BLaER1 treated with 17β-estradiol and CSF1 and Interleukin-3, amounts not matched to agents 10 nM and 100 nM (cell line): ENCODE results near the gene OR1K1.
"Not testable (repeated sequence)": the region's sequence is repeated elsewhere in the genome, so short reads cannot be mapped to it uniquely, and the experiment has no call there.

Experiments used
- H3K27ac ChIP-seq, 11 experiments: shearing (Covaris generic); formaldehyde crosslinking; 2 replicates each; pipeline ENCODE4 v1.8.1; 2022
- H3K27me3 ChIP-seq, 11 experiments: shearing (Covaris generic); formaldehyde crosslinking; 2 replicates each; pipeline ENCODE4 v1.8.1; 2022
- H3K36me3 ChIP-seq, 11 experiments: shearing (Covaris generic); formaldehyde crosslinking; 2 replicates each; pipeline ENCODE4 v1.8.1; 2022
- H3K4me1 ChIP-seq, 10 experiments: shearing (Covaris generic); formaldehyde crosslinking; 2 replicates each; pipeline ENCODE4 v1.8.1; 2022
- H3K4me2 ChIP-seq, 11 experiments: shearing (Covaris generic); formaldehyde crosslinking; 2 replicates each; pipeline ENCODE4 v1.8.1; 2022
- H3K4me3 ChIP-seq, 10 experiments: shearing (Covaris generic); formaldehyde crosslinking; 2 replicates each; pipeline ENCODE4 v1.8.1; 2022
- H3K9ac ChIP-seq, 11 experiments: shearing (Covaris generic); formaldehyde crosslinking; 2 replicates each; pipeline ENCODE4 v1.8.1; 2022
- H3K9me3 ChIP-seq, 11 experiments: shearing (Covaris generic); formaldehyde crosslinking; replicated peaks in 1 of 11; 2 replicates each; pipeline ENCODE4 v1.8.1; 2022
- H4K20me1 ChIP-seq, 11 experiments: shearing (Covaris generic); formaldehyde crosslinking; 2 replicates each; pipeline ENCODE4 v1.8.1; 2022
- Cebpa-rat ChIP-seq, 11 experiments: shearing (Covaris generic); IDR thresholded peaks; 2 replicates each; pipeline ENCODE4 v1.8.1; 2022

Gene OR1K1

DNA sequence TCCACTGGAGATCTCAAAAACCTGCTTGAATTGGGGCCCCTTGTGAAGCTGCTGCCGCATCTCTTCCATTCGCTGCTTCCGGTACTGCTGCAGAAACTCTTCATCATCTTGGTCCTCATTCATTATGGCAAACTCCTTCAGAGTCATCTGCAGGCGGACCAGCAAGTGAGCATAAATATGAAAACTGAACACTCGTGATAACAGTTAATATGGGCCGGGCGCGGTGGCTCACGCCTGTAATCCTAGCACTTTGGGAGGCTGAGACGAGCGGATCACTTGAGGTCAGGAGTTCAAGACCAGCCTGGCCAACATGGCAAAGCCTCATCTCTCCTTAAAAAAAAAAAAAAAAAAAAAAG, 20.5 kb downstream of the OR1K1 start:
- Histone ChIP-seq H3K27ac (peak overlapping the region in 10 of 11 experiments; percentile 77 to 99 (median 91); a peak in 20 of 22 replicates), H4K20me1 (peaks cover 0 to 43% (median 0%) of the 10 kb centered on the region in 11 experiments; a peak in 4 of 22 replicates), H3K36me3 (peaks cover 61 to 81% (median 74%) of the 10 kb centered on the region in 11 experiments), H3K4me1 (peaks cover 42 to 90% (median 73%) of the 10 kb centered on the region in 10 experiments), H3K9ac (peak overlapping the region in 10 of 11 experiments; percentile 60 to 86 (median 78); a peak in 17 of 22 replicates), H3K27me3 (no peaks in the 10 kb centered on the region), H3K4me3 (no peak overlapping the region), H3K9me3 (no peaks in the 10 kb centered on the region), H3K4me2 (peak overlapping the region; percentile 56 to 85 (median 76); a peak in 20 of 22 replicates)
- TF ChIP-seq Cebpa-rat (IDR thresholded peaks at IDR 0.05) = no peak

DNA sequence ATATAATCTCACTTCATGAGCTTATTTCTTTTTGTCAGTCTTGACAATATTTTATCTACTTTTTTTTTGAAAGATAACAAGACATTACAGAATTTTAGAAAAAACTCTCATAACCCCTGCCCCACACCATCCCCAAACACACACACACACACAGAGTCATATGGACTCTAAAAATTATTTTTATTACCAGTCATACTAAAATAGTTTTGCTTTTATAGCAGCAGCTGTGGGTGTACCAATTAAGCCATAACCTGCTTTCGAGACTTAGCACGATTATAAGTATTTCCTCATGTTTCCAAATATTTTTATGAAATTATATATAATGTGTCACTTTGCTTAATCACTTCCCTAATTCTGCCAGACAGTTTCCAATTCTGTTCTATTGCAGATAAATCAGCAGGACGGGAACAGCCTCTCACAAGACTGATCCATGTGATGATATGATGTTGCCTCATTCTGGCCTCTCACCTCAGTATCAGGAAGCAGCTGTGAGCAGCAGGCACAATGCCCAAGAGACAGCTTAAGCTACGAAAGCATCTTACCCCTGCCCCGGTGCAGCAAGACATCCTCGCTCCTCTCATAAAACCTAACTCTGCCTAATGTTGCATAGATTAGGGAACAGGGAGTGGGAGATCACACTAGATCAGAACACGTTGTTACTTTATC, 21.5 kb downstream of the OR1K1 start:
- peak overlapping the region; percentile 27 to 99 (median 90); a peak in 21 of 22 replicates for H3K27ac ChIP-seq
- H4K20me1 ChIP-seq = peaks cover 0 to 50% (median 0%) of the 10 kb centered on the region in 11 experiments; a peak in 5 of 22 replicates
- H3K9ac ChIP-seq = peak overlapping the region; percentile 50 to 86 (median 79); a peak in 21 of 22 replicates
- peaks cover 35 to 90% (median 73%) of the 10 kb centered on the region in 10 experiments for H3K4me1 ChIP-seq
- H3K4me3 ChIP-seq = peak overlapping the region in 2 of 10 experiments; percentile 3 to 20; a peak in 2 of 20 replicates
- H3K36me3 ChIP-seq = peaks cover 69 to 90% (median 82%) of the 10 kb centered on the region in 11 experiments
- no peaks in the 10 kb centered on the region for H3K9me3 ChIP-seq
- peak in 10 of 11 experiments; percentile 44 to 99 (median 97); a peak in 19 of 22 replicates for TF ChIP-seq Cebpa-rat (IDR thresholded peaks at IDR 0.05)
- no peaks in the 10 kb centered on the region for H3K27me3 ChIP-seq
- H3K4me2 ChIP-seq = peak overlapping the region; percentile 56 to 85 (median 76)

DNA sequence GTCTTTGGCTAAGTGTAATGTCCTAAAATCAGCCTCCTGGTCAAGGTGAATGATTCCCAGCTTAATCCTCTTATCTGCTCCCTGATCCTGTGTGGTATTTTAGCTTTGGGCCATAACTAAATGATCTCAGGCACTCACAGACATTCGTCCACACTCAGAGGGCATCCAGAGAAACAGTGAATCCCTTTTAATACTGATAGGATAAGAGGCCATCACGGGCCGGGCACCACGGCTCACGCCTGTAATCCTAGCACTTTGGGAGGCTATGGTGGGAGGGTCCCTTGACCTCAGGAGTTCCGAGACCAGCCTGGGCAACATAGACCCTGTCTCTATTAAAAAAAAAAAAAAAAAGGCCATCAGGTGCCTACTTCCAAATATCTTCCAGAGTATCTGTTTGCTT, 22.1 kb downstream of the OR1K1 start:
- TF ChIP-seq Cebpa-rat (IDR thresholded peaks at IDR 0.05) = no peak
- H3K9ac ChIP-seq = peak overlapping the region; percentile 50 to 86 (median 79); a peak in 21 of 22 replicates
- H3K4me3 ChIP-seq = peak overlapping the region in 2 of 10 experiments; percentile 3 to 20; a peak in 2 of 20 replicates
- H3K27me3 ChIP-seq = no peaks in the 10 kb centered on the region
- peak overlapping the region; percentile 56 to 85 (median 76) for H3K4me2 ChIP-seq
- peaks cover 37 to 90% (median 75%) of the 10 kb centered on the region in 10 experiments for H3K4me1 ChIP-seq
- no peaks in the 10 kb centered on the region for H3K9me3 ChIP-seq
- H3K27ac ChIP-seq = peak overlapping the region; percentile 27 to 99 (median 90); a peak in 21 of 22 replicates
- peaks cover 64 to 92% (median 80%) of the 10 kb centered on the region in 11 experiments for H3K36me3 ChIP-seq
- H4K20me1 ChIP-seq = peaks cover 0 to 56% (median 3%) of the 10 kb centered on the region in 11 experiments; a peak in 10 of 22 replicates

DNA sequence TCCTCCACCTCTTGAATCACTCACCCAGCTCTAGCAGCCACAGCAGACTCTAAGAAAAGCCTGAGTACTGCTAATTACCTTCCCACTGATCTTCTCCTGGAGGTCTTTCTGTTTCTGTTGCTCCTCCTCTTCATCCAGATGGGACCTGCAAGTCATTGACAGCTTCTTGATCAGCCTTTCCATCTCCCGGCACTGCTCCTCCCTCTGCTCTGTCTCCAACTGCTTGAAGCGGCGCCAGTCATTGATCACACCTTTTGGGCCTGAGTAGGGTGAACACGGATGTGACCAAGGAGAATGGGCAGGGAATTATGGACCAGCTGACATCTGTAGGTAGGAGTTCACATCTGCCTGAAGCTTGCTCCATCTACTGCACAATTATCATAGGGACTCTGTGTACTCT, 23.0 kb downstream of the OR1K1 start:
- Histone ChIP-seq H4K20me1 (peaks cover 0 to 63% (median 9%) of the 10 kb centered on the region in 11 experiments; a peak in 10 of 22 replicates), H3K27ac (peak overlapping the region in 9 of 11 experiments; percentile 77 to 99 (median 92); a peak in 19 of 22 replicates), H3K4me1 (peaks cover 43 to 87% (median 79%) of the 10 kb centered on the region in 10 experiments), H3K27me3 (no peaks in the 10 kb centered on the region), H3K4me2 (peak overlapping the region in 10 of 11 experiments; percentile 56 to 85 (median 74); a peak in 18 of 22 replicates), H3K9me3 (no peaks in the 10 kb centered on the region), H3K36me3 (peaks cover 58 to 84% (median 72%) of the 10 kb centered on the region in 11 experiments), H3K4me3 (no peak overlapping the region), H3K9ac (peak overlapping the region in 9 of 11 experiments; percentile 50 to 86 (median 81); a peak in 15 of 22 replicates)
- TF ChIP-seq Cebpa-rat (IDR thresholded peaks at IDR 0.05) = no peak

DNA sequence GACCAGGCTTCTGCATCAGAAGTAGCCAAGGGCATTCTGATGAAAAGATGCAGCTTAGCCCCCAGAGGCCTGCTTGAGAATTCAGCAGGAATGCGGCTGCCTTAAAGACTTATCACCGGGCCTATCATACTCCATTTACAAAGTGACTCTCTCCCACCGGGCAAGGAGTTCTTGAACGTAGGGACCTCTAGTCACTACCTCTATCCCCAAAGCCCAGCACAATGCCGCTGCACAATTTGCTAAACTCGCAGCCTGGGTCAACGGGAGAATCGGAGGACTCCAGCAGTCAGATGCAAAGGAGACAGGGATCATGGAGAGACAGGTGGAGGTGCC, 27.8 kb downstream of the OR1K1 start:
- Histone ChIP-seq H3K27ac (peak overlapping the region; percentile 86 to 99 (median 96); a peak in 21 of 22 replicates), H3K4me3 (peak overlapping the region; percentile 69 to 93 (median 84)), H4K20me1 (peaks cover 0 to 39% (median 9%) of the 10 kb centered on the region in 11 experiments; a peak in 10 of 22 replicates), H3K4me1 (peaks cover 18 to 63% (median 44%) of the 10 kb centered on the region in 10 experiments), H3K27me3 (no peaks in the 10 kb centered on the region), H3K9me3 (no peaks in the 10 kb centered on the region), H3K9ac (peak overlapping the region; percentile 85 to 98 (median 95)), H3K36me3 (peaks cover 33 to 44% (median 39%) of the 10 kb centered on the region in 11 experiments), H3K4me2 (peak overlapping the region; percentile 80 to 96 (median 90))
- no peak for TF ChIP-seq Cebpa-rat (IDR thresholded peaks at IDR 0.05)

DNA sequence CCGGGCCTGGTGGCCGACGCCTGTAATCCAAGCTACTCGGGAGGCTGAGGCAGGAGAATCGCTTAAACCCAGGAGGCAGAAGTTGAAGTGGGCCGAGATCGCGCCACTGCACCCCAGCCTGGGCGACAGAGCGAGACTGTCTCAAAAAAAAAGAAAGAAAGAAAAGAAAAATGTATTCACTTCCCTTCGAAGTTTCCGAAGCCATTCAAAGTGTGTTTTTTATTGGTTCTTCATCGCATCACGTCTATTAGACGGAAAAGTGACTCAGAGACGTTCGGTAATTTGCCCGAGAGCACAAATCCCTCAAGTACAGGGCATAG, 29.0 kb downstream of the OR1K1 start:
- Histone ChIP-seq H3K9ac (peak overlapping the region; percentile 85 to 98 (median 95)), H3K27ac (peak overlapping the region; percentile 86 to 99 (median 96))

DNA sequence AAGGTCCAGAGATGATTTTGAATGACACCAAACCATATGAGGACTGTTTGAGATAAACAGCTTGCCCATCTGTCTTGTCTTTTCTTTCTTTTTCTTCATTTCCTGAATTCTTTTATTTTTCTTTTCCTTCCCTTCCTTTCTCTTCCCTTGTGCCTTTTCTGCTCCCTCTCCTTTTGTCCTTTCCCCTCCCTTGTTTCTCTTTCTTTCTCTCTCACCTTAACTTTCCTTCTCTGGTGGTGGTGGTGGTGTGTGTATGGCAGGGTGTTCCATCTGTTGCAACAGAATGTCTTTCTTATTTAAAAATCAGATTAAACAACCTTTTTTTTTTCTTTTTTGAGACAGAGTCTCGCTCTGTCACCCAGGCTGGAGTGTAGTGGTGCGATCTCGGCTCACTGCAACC, 32.3 kb downstream of the OR1K1 start:
- TF ChIP-seq Cebpa-rat (IDR thresholded peaks at IDR 0.05) = no peak
- H4K20me1 ChIP-seq = peaks cover 0 to 8% (median 6%) of the 10 kb centered on the region in 11 experiments; a peak in 10 of 22 replicates
- H3K9me3 ChIP-seq = no peaks in the 10 kb centered on the region
- no peak overlapping the region for H3K9ac ChIP-seq
- no peak overlapping the region for H3K4me3 ChIP-seq
- no peaks in the 10 kb centered on the region for H3K27me3 ChIP-seq
- peak overlapping the region in 3 of 11 experiments; percentile 11 to 42 (median 20); a peak in 4 of 22 replicates for H3K27ac ChIP-seq
- peaks cover 17 to 41% (median 30%) of the 10 kb centered on the region in 10 experiments for H3K4me1 ChIP-seq
- H3K4me2 ChIP-seq = peak overlapping the region in 3 of 11 experiments; percentile 1 to 34 (median 17); a peak in 4 of 22 replicates
- H3K36me3 ChIP-seq = no peaks in the 10 kb centered on the region

More for the DNA sequence above, 29.0 kb downstream of the OR1K1 start:
- H3K36me3 ChIP-seq = peaks cover 23 to 32% (median 27%) of the 10 kb centered on the region in 11 experiments
- peaks cover 0 to 32% (median 9%) of the 10 kb centered on the region in 11 experiments; a peak in 10 of 22 replicates for H4K20me1 ChIP-seq
- peak overlapping the region; percentile 48 to 95 (median 72) for H3K4me2 ChIP-seq
- H3K9me3 ChIP-seq, H3K27me3 ChIP-seq: not testable (repeated sequence)
- peaks cover 15 to 51% (median 35%) of the 10 kb centered on the region in 10 experiments for H3K4me1 ChIP-seq
- peak overlapping the region; percentile 69 to 93 (median 84) for H3K4me3 ChIP-seq

DNA sequence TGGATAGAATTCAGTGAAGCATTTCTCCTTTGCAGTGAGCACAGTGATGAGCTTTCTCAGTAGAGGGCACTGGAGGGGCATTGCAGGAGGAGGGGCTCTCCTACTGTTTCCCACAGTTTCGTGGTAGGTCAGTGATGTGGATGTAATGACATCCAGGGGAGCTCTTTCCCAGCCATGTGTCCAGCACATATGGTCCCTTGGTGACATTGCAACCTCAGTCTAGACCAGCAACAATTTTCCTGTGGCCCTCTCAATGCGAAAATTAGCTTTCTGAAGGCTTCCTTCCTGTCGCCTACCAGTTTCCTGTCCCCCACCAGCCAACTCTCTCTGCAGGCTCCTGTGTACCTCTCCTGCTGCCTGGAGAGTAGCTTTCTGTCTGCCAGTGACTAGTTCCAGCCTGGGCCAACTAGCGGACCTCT, 35.4 kb downstream of the OR1K1 start:
- Histone ChIP-seq H3K9ac (peak overlapping the region in 8 of 11 experiments; percentile 12 to 63 (median 50); a peak in 13 of 22 replicates), H3K36me3 (no peaks in the 10 kb centered on the region), H3K27ac (peak overlapping the region in 9 of 11 experiments; percentile 1 to 76 (median 59); a peak in 17 of 22 replicates), H4K20me1 (no peaks in the 10 kb centered on the region), H3K4me2 (peak overlapping the region; percentile 46 to 89 (median 77)), H3K27me3 (no peaks in the 10 kb centered on the region), H3K4me3 (peak overlapping the region in 8 of 10 experiments; percentile 0 to 40 (median 24); a peak in 8 of 20 replicates), H3K9me3 (peaks cover 0 to 10% (median 0%) of the 10 kb centered on the region in 11 experiments; a peak in 3 of 22 replicates), H3K4me1 (peaks cover 12 to 32% (median 25%) of the 10 kb centered on the region in 10 experiments)
- TF ChIP-seq Cebpa-rat (IDR thresholded peaks at IDR 0.05) = no peak
